Posterior vena cava (tissue), 2 donors: ENCODE data around the gene KRT84. TPM values are rescaled to one million over a fixed set of nuclear protein-coding genes. Genes with fewer than 3 reads are reported as not detected.
"Not testable (repeated sequence)": the region's sequence is repeated elsewhere in the genome, so short reads cannot be mapped to it uniquely, and the experiment has no call there.

Experiments used
- DNase-seq: peaks from one replicate; pipeline ENCODE4 v3.0.0-alpha.2; 2020; ENCODE audit warnings: low spot score
- intact Hi-C, 2 donors: fragments of 100-400 bp; cut with DNase I; formaldehyde crosslinking; loops; one replicate each; pipeline versions ENCODE4 v1.14.1 to v1.14.2; 2022 to 2023
- total RNA-seq, 2 donors: library from RNA; stranded (reverse); fragmentation: NEBNext Ultra II Directional; extraction: Animal tissue kit (Norgen Biotek cat#: 25700); gene quantifications; one replicate each; pipeline ENCODE4 v1.2.1, GENCODE V29; 2021
- donor health status: DM: yes; HTN: yes; CAD: no.
- donor health status: DM: yes; HTN: yes; CAD: no.

Gene KRT84
- total RNA-seq, 2 donors from 2014 or later = not detected

GRCh38 chr12:52350021-52350620, 35.3 kb downstream of the KRT84 start:
- intact Hi-C loops = no loop called here
- DNase-seq = no peak

- no peak for DNase-seq
- intact Hi-C loops = no loop called here
Measured at GRCh38 chr12:52349196-52349595, 36.3 kb downstream of the KRT84 start.

GRCh38 chr12:52347551-52348510, 37.6 kb downstream of the KRT84 start:
- intact Hi-C loops = no loop called here
- no peak for DNase-seq

GRCh38 chr12:52347016-52347415, 38.4 kb downstream of the KRT84 start:
- DNase-seq = no peak
- intact Hi-C loops = no loop called here

GRCh38 chr12:52346593-52346992, 38.9 kb downstream of the KRT84 start:
- DNase-seq = no peak
- intact Hi-C loops = no loop called here

GRCh38 chr12:52345041-52345440, 40.4 kb downstream of the KRT84 start:
- DNase-seq, intact Hi-C loops: not testable (repeated sequence)

GRCh38 chr12:52344111-52344510, 41.3 kb downstream of the KRT84 start:
- no peak for DNase-seq
- intact Hi-C loops = no loop called here

- intact Hi-C loops = no loop called here
- DNase-seq = no peak
Measured at GRCh38 chr12:52343550-52343949, 41.9 kb downstream of the KRT84 start.

GRCh38 chr12:52342781-52343490, 42.5 kb downstream of the KRT84 start:
- intact Hi-C loops = no loop called here

GRCh38 chr12:52341066-52341580, 44.3 kb downstream of the KRT84 start:
- intact Hi-C loops = no loop called here
- no peak for DNase-seq

More at GRCh38 chr12:52342781-52343490, 42.5 kb downstream of the KRT84 start:
- no peak for DNase-seq

GRCh38 chr12:52338241-52338960, 47.1 kb downstream of the KRT84 start:
- intact Hi-C loops = loop anchor here in 1 of 2 donors (10.0 kb wide), 1 partner anchor 656 kb away; no protein-coding TSS in a partner anchor
- DNase-seq = no peak

- DNase-seq = no peak
- intact Hi-C loops = loop anchor here in 1 of 2 donors (10.0 kb wide), 1 partner anchor 658 kb away; no protein-coding TSS in a partner anchor
Measured at GRCh38 chr12:52337054-52337453, 48.4 kb downstream of the KRT84 start.

- DNase-seq = no peak
- intact Hi-C loops = loop anchor here in 1 of 2 donors (10.0 kb wide), 1 partner anchor 658 kb away; no protein-coding TSS in a partner anchor
Measured at GRCh38 chr12:52336641-52337040, 48.8 kb downstream of the KRT84 start.

GRCh38 chr12:52335598-52336262, 49.7 kb downstream of the KRT84 start:
- no peak for DNase-seq
- intact Hi-C loops = loop anchor here in 1 of 2 donors (10.0 kb wide), 1 partner anchor 659 kb away; no protein-coding TSS in a partner anchor

- intact Hi-C loops = loop anchor here in 1 of 2 donors (5.0 to 10.0 kb wide), 2 partner anchors 182 to 661 kb away; no protein-coding TSS in a partner anchor
- DNase-seq = no peak
Measured at GRCh38 chr12:52334185-52334584, 51.3 kb downstream of the KRT84 start.

GRCh38 chr12:52333321-52333720, 52.1 kb downstream of the KRT84 start:
- intact Hi-C loops = loop anchor here in 1 of 2 donors (5.0 to 10.0 kb wide), 2 partner anchors 181 to 661 kb away; no protein-coding TSS in a partner anchor
- DNase-seq = peak; percentile 14

GRCh38 chr12:52332381-52332780, 53.1 kb downstream of the KRT84 start:
- intact Hi-C loops = loop anchor here in 1 of 2 donors (5.0 to 10.0 kb wide), 2 partner anchors 180 to 662 kb away; no protein-coding TSS in a partner anchor
- DNase-seq = peak; percentile 54

GRCh38 chr12:52331833-52332232, 53.6 kb downstream of the KRT84 start:
- intact Hi-C loops = loop anchor here in 1 of 2 donors (5.0 to 10.0 kb wide), 2 partner anchors 180 to 663 kb away; no protein-coding TSS in a partner anchor
- peak; percentile 12 for DNase-seq
